Endothelial cell of umbilical vein (primary cell): ENCODE data around the gene DHX34. TPM values are rescaled to one million over a fixed set of nuclear protein-coding genes. Genes with fewer than 3 reads are reported as not detected.

ENCODE experiments used
- BruUV-seq: library from RNA; stranded (reverse); fragments of 400-500 nt; replicated peaks from 2 replicates; lab custom pipeline; 2021; lab: Mats Ljungman, UMichigan
- CTCF ChIA-PET: fragments of 300-600, 350-600 bp; sonication (Branson Sonifier 250); formaldehyde crosslinking; loops from one replicate; lab custom pipeline; 2021; ENCODE audit warnings: antibody characterized with exemption, inconsistent platforms; lab: Charles Lee
- POLR2A ChIA-PET: fragments of 300-600, 350-600 bp; sonication (Branson Sonifier 250); formaldehyde crosslinking; loops from one replicate; lab custom pipeline; 2021; ENCODE audit warnings: antibody characterized with exemption, inconsistent platforms; lab: Charles Lee
- DNase-seq: peaks from one replicate; pipeline ENCODE4 v3.0.0-alpha.2; 2011; ENCODE audit warnings: low read depth, low spot score
- FAIRE-seq: peaks from 2 replicates; lab custom pipeline; 2011; peaks lifted over from hg19 to GRCh38; lab: Jason Lieb, UNC
- H2AFZ ChIP-seq: 2 replicates; pipeline ENCODE4 v1.6.0; 2012; ENCODE audit warnings: low read depth, low read length, control low read depth, inconsistent platforms
- H3K27ac ChIP-seq: 2 replicates; pipeline ENCODE4 v1.5.1; 2011; ENCODE audit warnings: low read depth, mild to moderate bottlenecking, control low read depth, low read length, moderate library complexity; ENCODE audit not compliant: insufficient read depth
- H3K27me3 ChIP-seq, 2 experiments: 2 replicates each; pipeline versions ENCODE4 v1.6.0 to v1.6.1; 2011; ENCODE audit warnings: low read length in 2 of 2, mixed read lengths in 1 of 2; ENCODE audit not compliant: control insufficient read depth in 2 of 2, insufficient read depth in 2 of 2
- H3K36me3 ChIP-seq, 2 experiments: 2 replicates in 1 of 2; 3 replicates in 1 of 2; pipeline ENCODE4 v1.5.1; 2011; ENCODE audit warnings: low read length in 2 of 2, mild to moderate bottlenecking in 1 of 2, moderate library complexity in 1 of 2; ENCODE audit not compliant: control insufficient read depth in 2 of 2, insufficient read depth in 2 of 2; ENCODE audit errors: extremely low read depth in 1 of 2
- H3K4me1 ChIP-seq: 3 replicates; pipeline ENCODE4 v1.5.1; 2011; ENCODE audit warnings: mild to moderate bottlenecking, low read length; ENCODE audit not compliant: control insufficient read depth, insufficient read depth; ENCODE audit errors: extremely low read depth
- H3K4me2 ChIP-seq: 2 replicates; pipeline ENCODE4 v1.6.1; 2011; ENCODE audit warnings: low read length, control low read depth, mixed read lengths; ENCODE audit not compliant: insufficient read depth
- H3K4me3 ChIP-seq, 3 experiments: fragments of 200-600 bp in 1 of 3; sonication (generic), shearing (Covaris generic) in 1 of 3; replicated peaks in 1 of 3; 2 replicates each; pipeline ENCODE4 v1.5.1; 2011 to 2016; ENCODE audit warnings: control low read depth in 3 of 3, low read length in 3 of 3, mild to moderate bottlenecking in 2 of 3, inconsistent platforms in 1 of 3, low read depth in 1 of 3, moderate library complexity in 1 of 3; ENCODE audit not compliant: insufficient read depth in 1 of 3
- H3K79me2 ChIP-seq: 2 replicates; pipeline ENCODE4 v1.6.0; 2012; ENCODE audit warnings: low read length, inconsistent platforms; ENCODE audit not compliant: control insufficient read depth, insufficient read depth
- H3K9ac ChIP-seq: replicated peaks from 2 replicates; pipeline ENCODE3; 2011; ENCODE audit warnings: low read length, control low read depth; ENCODE audit not compliant: insufficient read depth; ENCODE audit errors: extremely low read depth
- H3K9me1 ChIP-seq: replicated peaks from 3 replicates; pipeline ENCODE4 v1.6.0; 2011; ENCODE audit warnings: mild to moderate bottlenecking, low read length; ENCODE audit not compliant: control insufficient read depth, insufficient read depth; ENCODE audit errors: extremely low read depth
- H3K9me3 ChIP-seq: replicated peaks from 2 replicates; pipeline ENCODE4 v1.5.1; 2012; ENCODE audit warnings: low read length, inconsistent platforms; ENCODE audit not compliant: control insufficient read depth, insufficient read depth
- H4K20me1 ChIP-seq: replicated peaks from 2 replicates; pipeline ENCODE3; 2011; ENCODE audit warnings: mild to moderate bottlenecking, low read length; ENCODE audit not compliant: control insufficient read depth, insufficient read depth; ENCODE audit errors: extremely low read depth
- CTCF ChIP-seq, 2 donors: IDR thresholded peaks; 1 replicate in 1 of 2; 2 replicates in 1 of 2; pipeline ENCODE4 v1.5.1; 2011; ENCODE audit warnings: low read length in 2 of 2, mild to moderate bottlenecking in 2 of 2, moderate library complexity in 2 of 2, control low read depth in 1 of 2, inconsistent platforms in 1 of 2, low read depth in 1 of 2; ENCODE audit not compliant: insufficient read depth in 1 of 2; ENCODE audit errors: extremely low read depth in 1 of 2
- EZH2 ChIP-seq: IDR thresholded peaks from 2 replicates; pipeline ENCODE4 v1.6.1; 2012; ENCODE audit warnings: borderline replicate concordance, low read depth, mild to moderate bottlenecking, moderate library complexity, low read length, inconsistent platforms; ENCODE audit not compliant: severe bottlenecking
- FOS ChIP-seq: IDR thresholded peaks from 2 replicates; pipeline ENCODE4 v1.6.1; 2011; ENCODE audit warnings: mild to moderate bottlenecking, low read length, moderate library complexity, borderline replicate concordance; ENCODE audit not compliant: insufficient read depth
- GATA2 ChIP-seq: IDR thresholded peaks from 2 replicates; pipeline ENCODE4 v1.7.0; 2011; ENCODE audit warnings: low read depth, mild to moderate bottlenecking, moderate library complexity, mixed read lengths, low read length; ENCODE audit not compliant: insufficient read length, insufficient read depth
- JUN ChIP-seq: IDR thresholded peaks from 2 replicates; pipeline ENCODE4 v1.6.1; 2011; ENCODE audit warnings: borderline replicate concordance, low read depth; ENCODE audit not compliant: insufficient read length, insufficient read depth
- MAX ChIP-seq: IDR thresholded peaks from 2 replicates; pipeline ENCODE4 v1.6.1; 2011; ENCODE audit not compliant: insufficient read depth, insufficient read length
- MYC ChIP-seq: IDR thresholded peaks from one replicate; pipeline ENCODE4 v1.6.1; 2011; ENCODE audit warnings: mild to moderate bottlenecking, low read depth, low read length
- POLR2A ChIP-seq: IDR thresholded peaks from 2 replicates; pipeline ENCODE4 v1.6.1; 2012; ENCODE audit warnings: low read depth, mild to moderate bottlenecking, control low read depth, low read length
- POLR2AphosphoS5 ChIP-seq: IDR thresholded peaks from 2 replicates; pipeline ENCODE4 v1.6.1; 2012; ENCODE audit warnings: low read depth, mild to moderate bottlenecking, control low read depth, low read length, moderate library complexity; ENCODE audit not compliant: insufficient read depth
- dilution Hi-C: fragments of 300-500 bp; cut with MboI; formaldehyde crosslinking; loops from one replicate; pipeline ENCODE4 v1.15.0; 2019; ENCODE audit warnings: low sequenced_read_pairs; ENCODE audit not compliant: extremely low pct_ligation_motif_present
- intact Hi-C: fragments of 100-400 bp; cut with micrococcal nuclease; formaldehyde crosslinking; loops from one replicate; pipeline ENCODE4 v1.10.0; 2022
- polyA plus RNA-seq, 4 experiments: library from polyadenylated mRNA; depleted of rRNA in 3 of 4; stranded (reverse) in 3 of 4; unstranded in 1 of 4; fragments of >200 nt; gene quantifications; 2 replicates each; pipeline versions ENCODE4 v1.2.1 to v1.2.3, GENCODE V29; 2011 to 2012; ENCODE audit warnings: missing spikeins in 1 of 4
- total RNA-seq: library from RNA; stranded (reverse); gene quantifications from 2 replicates; pipeline ENCODE4 v1.2.3, GENCODE V29; 2021

DHX34 gene
- total and polyA plus RNA-seq, 2 donors (not counting 3 experiments of a cell fraction or from before 2014, with no cell fraction given) = 12.8 to 20.7 TPM

GRCh38 chr19:47404334-47405196 lies 55.5 kb downstream of the DHX34 start:
- intact Hi-C loops (no loop called here), dilution Hi-C loops (no loop called here)
- no TSS peak for BruUV-seq
- DNase-seq = no peak
- ChIA-PET POLR2A (no interaction called here), CTCF (no interaction called here)
- Histone ChIP-seq H3K27me3 (peaks cover 0 to 6% of the 10 kb centered on the region in 2 experiments), H3K9ac (no peak overlapping the region), H3K9me3 (no peaks in the 10 kb centered on the region), H3K4me1 (no peaks in the 10 kb centered on the region), H3K79me2 (no peaks in the 10 kb centered on the region), H4K20me1 (no peaks in the 10 kb centered on the region), H3K4me2 (no peak overlapping the region), H2AFZ (no peak overlapping the region), H3K27ac (no peak overlapping the region), H3K9me1 (no peaks in the 10 kb centered on the region), H3K36me3 (no peaks in the 10 kb centered on the region), H3K4me3 (no peak overlapping the region)
- TF ChIP-seq POLR2A = no peak
- no peak for TF ChIP-seq POLR2AphosphoS5
- no peak for TF ChIP-seq JUN
- no peak for TF ChIP-seq FOS
- no peak for TF ChIP-seq MAX
- TF ChIP-seq GATA2 = no peak
- no peak for TF ChIP-seq MYC
- no peak for TF ChIP-seq CTCF (IDR thresholded peaks at IDR 0.05; ENCODE audit: extremely low read depth in 1 of 2, insufficient read depth in 1 of 2, low read depth in 1 of 2, low read length in 2 of 2)
- no peak for TF ChIP-seq EZH2
- no peak for FAIRE-seq
